ENCODE results near the gene BRD7.

BRD7 gene

DNA sequence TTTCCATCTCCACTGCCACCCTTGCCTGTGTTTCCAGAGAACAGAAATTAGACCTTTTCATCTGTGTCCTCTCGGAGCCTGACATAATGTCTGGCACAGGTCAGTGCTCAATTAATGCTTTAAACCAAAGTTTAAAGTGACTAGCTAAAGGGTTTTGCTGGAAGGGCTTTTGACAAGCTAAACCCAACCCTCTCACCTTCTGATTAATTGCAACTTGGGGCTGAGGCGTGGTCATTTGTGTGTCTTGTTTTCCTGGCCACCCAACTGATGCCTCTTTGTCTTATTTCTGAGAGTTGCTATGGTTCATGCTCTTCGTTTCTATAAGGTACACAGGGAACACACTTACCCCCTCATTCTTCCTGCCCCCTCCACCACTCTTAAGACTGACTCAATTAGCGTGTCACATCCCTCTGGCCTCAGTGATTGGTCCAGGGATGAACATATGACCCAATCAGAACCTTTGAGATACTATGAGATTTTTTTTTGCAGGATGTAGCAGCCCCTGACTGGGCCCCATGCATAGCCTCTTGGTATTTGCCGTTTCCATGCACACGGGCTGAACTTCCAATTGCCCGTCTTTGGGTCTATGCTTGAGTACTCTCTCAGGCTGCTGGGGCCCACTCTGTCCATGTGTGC lies 15.8 kb upstream of the BRD7 start:
- TF ChIP-seq, protein P1, sequence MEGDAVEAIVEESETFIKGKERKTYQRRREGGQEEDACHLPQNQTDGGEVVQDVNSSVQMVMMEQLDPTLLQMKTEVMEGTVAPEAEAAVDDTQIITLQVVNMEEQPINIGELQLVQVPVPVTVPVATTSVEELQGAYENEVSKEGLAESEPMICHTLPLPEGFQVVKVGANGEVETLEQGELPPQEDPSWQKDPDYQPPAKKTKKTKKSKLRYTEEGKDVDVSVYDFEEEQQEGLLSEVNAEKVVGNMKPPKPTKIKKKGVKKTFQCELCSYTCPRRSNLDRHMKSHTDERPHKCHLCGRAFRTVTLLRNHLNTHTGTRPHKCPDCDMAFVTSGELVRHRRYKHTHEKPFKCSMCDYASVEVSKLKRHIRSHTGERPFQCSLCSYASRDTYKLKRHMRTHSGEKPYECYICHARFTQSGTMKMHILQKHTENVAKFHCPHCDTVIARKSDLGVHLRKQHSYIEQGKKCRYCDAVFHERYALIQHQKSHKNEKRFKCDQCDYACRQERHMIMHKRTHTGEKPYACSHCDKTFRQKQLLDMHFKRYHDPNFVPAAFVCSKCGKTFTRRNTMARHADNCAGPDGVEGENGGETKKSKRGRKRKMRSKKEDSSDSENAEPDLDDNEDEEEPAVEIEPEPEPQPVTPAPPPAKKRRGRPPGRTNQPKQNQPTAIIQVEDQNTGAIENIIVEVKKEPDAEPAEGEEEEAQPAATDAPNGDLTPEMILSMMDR (IDR thresholded peaks at IDR 0.05; ENCODE audit: extremely low read depth, insufficient read depth, missing control alignments) = no peak
- DNase-seq (ENCODE audit: low spot score) = no peak
- in situ Hi-C loops (cut with MboI; ENCODE audit: low pct_unique_long_range_greater_than_20kb, low sequenced_read_pairs, unreplicated experiment) = no loop called here

DNA sequence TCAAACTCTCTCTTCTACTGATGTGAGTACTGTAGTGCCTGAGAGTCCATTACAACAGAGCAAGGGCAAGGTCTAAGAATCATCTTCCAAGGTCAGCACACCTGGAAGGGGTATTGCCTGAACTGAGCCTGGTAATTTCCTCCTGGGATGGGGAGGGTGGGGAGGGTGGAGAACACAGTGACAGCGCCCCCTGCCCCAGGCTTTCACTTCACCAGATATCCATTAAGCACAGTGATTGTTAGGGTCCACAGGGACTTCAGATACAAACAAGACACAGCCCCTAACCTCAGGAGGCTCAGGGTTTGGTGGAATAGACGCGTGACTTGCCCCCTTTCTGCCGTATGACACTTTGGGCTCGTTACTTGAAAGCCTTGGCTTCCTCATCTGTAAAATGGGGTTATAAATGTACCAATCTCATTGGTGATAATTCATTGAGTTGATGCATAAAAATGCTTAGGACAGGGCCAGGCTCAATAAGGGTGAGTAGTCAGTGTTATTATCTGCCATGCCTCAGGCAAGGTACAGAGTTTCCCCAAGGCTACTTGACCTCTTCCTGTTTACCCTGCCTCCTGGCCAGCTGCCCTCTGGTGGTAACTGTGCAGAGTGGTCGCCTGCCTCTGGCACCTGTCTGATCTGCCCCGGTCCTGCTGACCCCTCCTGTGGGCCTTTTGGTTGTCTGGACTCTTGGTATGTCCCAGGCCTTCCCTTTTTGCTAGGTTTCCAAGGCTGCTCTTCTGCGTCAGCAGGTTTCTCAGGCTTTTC lies 13.1 kb upstream of the BRD7 start:
- TF ChIP-seq, protein P1 (IDR thresholded peaks at IDR 0.05; ENCODE audit: extremely low read depth, insufficient read depth, missing control alignments) = peak; percentile 32
- no peak for DNase-seq (ENCODE audit: low spot score)
- in situ Hi-C loops (cut with MboI; ENCODE audit: low pct_unique_long_range_greater_than_20kb, low sequenced_read_pairs, unreplicated experiment) = no loop called here

DNA sequence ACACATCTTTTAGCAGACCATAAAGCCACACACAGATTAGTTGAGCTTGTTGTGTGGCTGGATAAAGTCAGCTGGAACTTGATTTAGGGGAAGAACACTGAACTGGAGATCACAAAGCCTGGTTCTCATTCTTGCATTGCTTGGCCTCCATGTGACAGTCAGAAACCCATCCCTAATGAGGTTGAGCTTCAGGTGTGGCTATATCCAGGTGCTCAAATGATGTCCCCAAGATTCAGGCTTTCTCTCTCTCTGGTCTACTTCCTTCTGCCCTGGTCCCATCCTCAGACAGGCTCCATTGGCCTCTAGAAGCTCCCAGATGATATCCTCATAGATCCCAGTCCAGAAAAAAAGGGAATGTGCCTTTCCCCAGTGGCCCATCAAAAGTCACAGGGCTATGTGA lies 9.6 kb upstream of the BRD7 start:
- DNase-seq (ENCODE audit: low spot score) = no peak
- in situ Hi-C loops (cut with MboI; ENCODE audit: low pct_unique_long_range_greater_than_20kb, low sequenced_read_pairs, unreplicated experiment) = loop anchor here (10.0 kb wide), 1 partner anchor 126 kb away; no protein-coding TSS in a partner anchor
- TF ChIP-seq, protein P1 (IDR thresholded peaks at IDR 0.05; ENCODE audit: extremely low read depth, insufficient read depth, missing control alignments) = no peak

DNA sequence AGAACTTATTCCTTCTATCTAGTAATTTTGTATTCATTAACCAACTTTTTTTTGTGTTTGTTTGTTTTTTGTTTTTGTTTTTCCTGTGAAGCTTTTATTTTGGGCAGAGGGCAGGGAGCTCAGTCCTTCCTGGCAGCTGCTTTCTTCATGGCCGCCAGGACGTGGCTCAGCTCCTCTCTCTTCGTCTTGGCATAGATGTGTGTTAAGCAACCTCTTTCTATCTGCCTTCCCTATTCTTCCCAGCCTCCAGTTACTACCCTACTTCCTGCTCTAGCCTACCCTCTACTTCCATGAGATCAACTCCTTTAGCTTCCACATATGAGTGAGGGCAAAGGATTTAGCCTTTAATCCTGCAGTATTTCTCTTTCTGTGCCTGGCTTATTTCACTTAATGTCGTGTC lies 8.2 kb upstream of the BRD7 start:
- TF ChIP-seq, protein P1 (IDR thresholded peaks at IDR 0.05; ENCODE audit: extremely low read depth, insufficient read depth, missing control alignments) = no peak
- DNase-seq (ENCODE audit: low spot score) = no peak
- in situ Hi-C loops (cut with MboI; ENCODE audit: low pct_unique_long_range_greater_than_20kb, low sequenced_read_pairs, unreplicated experiment) = loop anchor here (10.0 kb wide), 1 partner anchor 128 kb away; no protein-coding TSS in a partner anchor

DNA sequence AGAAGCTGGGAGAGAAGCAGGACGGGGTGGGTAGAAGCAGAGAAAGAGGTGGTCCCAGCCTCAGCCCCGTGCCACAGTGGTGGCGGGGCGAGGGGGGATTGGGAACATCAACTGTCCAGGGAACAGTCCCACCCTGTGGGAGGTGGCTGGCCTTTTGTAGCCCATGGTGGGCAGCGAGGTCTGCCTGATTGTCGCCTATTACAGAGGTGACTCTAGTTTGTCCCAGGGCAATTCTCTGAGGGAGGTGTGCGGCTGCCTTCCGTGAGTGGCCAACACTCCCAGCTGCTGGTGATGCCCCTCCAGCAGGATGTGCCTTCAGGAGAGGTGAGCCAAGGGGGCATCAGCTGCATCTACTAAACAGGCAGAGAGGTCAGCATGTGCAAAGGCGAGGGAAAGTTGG lies 5.0 kb upstream of the BRD7 start:
- in situ Hi-C loops (cut with MboI; ENCODE audit: low pct_unique_long_range_greater_than_20kb, low sequenced_read_pairs, unreplicated experiment) = loop anchor here (10.0 to 25.0 kb wide), 2 partner anchors 131 to 414 kb away; no protein-coding TSS in a partner anchor
- no peak for DNase-seq (ENCODE audit: low spot score)
- TF ChIP-seq, protein P1 (IDR thresholded peaks at IDR 0.05; ENCODE audit: extremely low read depth, insufficient read depth, missing control alignments) = no peak

DNA sequence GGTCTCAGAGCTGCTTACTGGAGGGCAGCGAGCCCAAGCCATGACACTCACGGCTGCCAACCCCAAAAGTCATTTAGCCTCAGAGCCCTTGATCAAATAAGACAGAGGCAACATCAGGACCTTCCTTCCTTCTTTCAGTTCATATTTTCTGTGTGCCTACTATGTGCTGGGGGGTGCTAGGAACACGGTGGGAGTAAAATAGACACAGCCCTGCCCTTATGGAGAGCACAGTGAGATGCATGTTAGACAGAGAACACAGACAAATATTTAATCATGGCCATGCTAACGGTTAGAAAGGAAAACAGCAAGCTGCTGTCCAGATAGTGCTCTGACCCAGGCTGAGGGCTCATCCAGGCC lies 4.5 kb upstream of the BRD7 start:
- in situ Hi-C loops (cut with MboI; ENCODE audit: low pct_unique_long_range_greater_than_20kb, low sequenced_read_pairs, unreplicated experiment) = loop anchor here (10.0 to 25.0 kb wide), 2 partner anchors 131 to 414 kb away; no protein-coding TSS in a partner anchor
- TF ChIP-seq, protein P1 (IDR thresholded peaks at IDR 0.05; ENCODE audit: extremely low read depth, insufficient read depth, missing control alignments) = no peak
- DNase-seq (ENCODE audit: low spot score) = no peak
